ENCODE measurements around the gene FBXL17. TPM values are rescaled to one million over a fixed set of nuclear protein-coding genes. Genes with fewer than 3 reads are reported as not detected.

The FBXL17 gene
- total RNA-seq, 1 donor from 2014 or later: 17.1 TPM

DNA sequence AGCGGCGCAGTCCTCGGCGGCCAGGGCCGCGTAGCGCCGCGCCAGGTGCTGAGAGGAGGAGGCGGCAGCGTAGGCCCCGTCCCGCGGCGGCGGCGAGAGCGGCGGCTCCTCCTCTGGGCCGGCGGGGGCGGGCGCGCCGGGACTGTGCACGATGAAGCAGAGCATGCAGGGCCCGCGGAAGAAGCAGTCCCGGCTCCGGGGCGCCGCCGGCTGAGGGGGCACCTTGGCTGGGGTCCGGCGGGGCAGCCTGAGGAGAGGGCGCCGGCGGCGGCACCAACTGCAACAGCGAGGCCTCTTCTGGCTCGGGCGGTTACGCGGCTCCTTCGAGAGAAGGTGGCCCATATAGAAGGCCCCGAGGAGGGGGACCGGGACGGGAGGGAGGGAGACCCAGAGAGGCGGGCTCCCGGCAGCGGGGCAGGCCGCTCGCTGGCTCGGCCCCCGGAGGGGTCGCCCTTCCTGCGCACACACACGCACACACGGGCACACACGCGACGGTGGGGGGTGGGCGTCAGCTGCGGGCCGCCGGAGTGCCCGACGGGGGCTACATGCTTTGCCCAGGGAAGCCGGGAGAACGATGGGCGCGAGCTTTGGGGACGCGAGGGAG lies 446 bp downstream of the FBXL17 start:
- peaks cover 6% of the 10 kb centered on the region for H3K9me3 ChIP-seq
- ATAC-seq (peak; percentile 86 to 90), DNase-seq (peak; percentile 90)
- no peaks in the 10 kb centered on the region for H3K36me3 ChIP-seq
- peak overlapping the region; percentile 100 for H3K27ac ChIP-seq
- H3K27me3 ChIP-seq (ENCODE audit: low read depth): no peaks in the 10 kb centered on the region
- intact Hi-C loops (cut with DNase I): no loop called here
- H3K4me3 ChIP-seq: peak overlapping the region; percentile 88
- peaks cover 26% of the 10 kb centered on the region for H3K4me1 ChIP-seq
- TF ChIP-seq, protein P1, sequence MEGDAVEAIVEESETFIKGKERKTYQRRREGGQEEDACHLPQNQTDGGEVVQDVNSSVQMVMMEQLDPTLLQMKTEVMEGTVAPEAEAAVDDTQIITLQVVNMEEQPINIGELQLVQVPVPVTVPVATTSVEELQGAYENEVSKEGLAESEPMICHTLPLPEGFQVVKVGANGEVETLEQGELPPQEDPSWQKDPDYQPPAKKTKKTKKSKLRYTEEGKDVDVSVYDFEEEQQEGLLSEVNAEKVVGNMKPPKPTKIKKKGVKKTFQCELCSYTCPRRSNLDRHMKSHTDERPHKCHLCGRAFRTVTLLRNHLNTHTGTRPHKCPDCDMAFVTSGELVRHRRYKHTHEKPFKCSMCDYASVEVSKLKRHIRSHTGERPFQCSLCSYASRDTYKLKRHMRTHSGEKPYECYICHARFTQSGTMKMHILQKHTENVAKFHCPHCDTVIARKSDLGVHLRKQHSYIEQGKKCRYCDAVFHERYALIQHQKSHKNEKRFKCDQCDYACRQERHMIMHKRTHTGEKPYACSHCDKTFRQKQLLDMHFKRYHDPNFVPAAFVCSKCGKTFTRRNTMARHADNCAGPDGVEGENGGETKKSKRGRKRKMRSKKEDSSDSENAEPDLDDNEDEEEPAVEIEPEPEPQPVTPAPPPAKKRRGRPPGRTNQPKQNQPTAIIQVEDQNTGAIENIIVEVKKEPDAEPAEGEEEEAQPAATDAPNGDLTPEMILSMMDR (IDR thresholded peaks at IDR 0.05): no peak

DNA sequence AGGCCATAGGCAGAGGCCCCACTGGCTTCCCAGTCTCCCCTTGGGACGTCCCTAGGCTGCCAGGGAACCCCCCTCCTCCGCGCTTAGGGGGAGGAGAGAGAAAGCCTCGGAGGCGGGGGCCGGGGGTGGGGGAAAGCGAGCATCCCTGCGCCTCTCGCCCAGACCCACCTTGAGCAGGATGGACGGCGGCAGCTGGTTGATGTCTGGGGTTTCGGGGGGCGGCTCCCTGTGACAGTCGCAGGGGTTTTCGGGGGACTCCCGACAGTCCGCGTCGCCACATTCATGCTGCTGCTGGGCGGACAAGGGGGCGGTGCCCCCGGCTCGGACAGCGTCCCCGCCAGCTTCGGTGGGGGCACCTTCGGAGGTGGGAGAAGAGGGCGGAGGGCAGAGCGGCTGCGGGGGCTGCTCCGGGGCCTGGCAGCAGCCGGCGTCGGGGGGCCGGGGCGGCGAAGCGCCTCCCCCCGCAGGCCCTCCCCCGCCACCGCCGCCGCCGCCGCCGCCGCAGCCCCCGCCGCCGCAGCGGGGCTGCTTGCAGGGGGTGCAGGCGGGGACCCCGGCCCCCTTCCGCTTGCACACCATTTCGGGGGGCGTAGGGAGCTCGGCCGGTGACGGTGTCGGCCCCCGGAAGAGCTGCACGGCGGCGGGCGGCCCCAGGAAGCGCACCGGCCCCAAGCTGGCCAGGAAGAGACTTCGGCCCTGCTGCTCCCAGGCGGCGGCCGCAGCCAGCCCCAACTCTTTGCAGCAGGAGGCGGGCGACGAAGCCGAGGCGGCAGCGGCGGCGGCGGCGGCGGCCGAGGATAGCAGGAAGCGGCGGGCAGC lies 1.2 kb downstream of the FBXL17 start:
- TF ChIP-seq, protein P1 (IDR thresholded peaks at IDR 0.05): no peak

DNA sequence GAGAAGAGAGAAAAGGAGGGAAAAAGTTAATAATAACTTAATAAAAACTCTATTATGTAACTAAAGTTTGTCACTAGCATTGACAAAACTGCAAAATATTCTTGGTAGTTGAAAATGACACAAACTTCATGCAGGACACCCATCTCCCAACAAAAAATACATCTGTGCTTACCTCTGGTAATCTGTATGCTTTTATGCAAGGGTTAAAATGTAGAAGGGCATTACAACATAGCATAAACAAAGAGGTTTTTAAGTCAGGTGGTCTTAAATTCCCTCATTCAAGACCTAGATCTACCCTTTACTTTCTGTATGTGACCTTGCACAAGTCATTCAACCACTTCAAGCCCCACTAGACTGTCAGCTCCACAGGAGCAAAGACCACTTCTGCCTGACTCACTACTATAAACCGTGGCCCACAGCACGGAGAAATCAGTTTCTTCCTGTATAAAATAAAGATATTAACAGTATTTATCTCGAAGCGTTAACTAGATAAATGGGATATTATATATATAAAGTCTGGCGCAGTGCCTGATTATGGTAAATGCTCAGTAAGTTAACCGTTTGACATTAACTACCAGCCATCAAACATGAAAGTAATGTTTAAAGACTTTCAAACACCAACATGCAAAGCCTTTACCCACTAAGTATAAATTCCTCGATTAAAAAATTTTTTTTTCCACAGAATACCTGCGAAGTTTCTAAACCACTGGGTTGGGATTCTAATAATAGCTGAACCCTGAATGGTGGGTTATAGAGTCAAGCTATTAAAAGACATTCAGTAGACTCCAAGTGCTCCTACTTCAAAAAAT lies 2.0 kb downstream of the FBXL17 start:
- peak overlapping the region; percentile 100 for H3K27ac ChIP-seq
- DNase-seq (no peak), ATAC-seq (no peak)
- intact Hi-C loops (cut with DNase I): no loop called here
- TF ChIP-seq, protein P1 (IDR thresholded peaks at IDR 0.05): no peak
- H3K4me1 ChIP-seq: peaks cover 26% of the 10 kb centered on the region
- H3K27me3 ChIP-seq (ENCODE audit: low read depth): no peaks in the 10 kb centered on the region
- H3K9me3 ChIP-seq: peaks cover 21% of the 10 kb centered on the region
- H3K4me3 ChIP-seq: peak overlapping the region; percentile 88
- no peaks in the 10 kb centered on the region for H3K36me3 ChIP-seq

More for the DNA sequence above, 1.2 kb downstream of the FBXL17 start:
- ATAC-seq (peak; percentile 0 to 3), DNase-seq (peak; percentile 63)
- Histone ChIP-seq H3K27ac (peak overlapping the region; percentile 100), H3K4me1 (peaks cover 26% of the 10 kb centered on the region), H3K4me3 (peak overlapping the region; percentile 88), H3K9me3 (peaks cover 13% of the 10 kb centered on the region), H3K27me3 (ENCODE audit: low read depth) (no peaks in the 10 kb centered on the region), H3K36me3 (no peaks in the 10 kb centered on the region)
- intact Hi-C loops (cut with DNase I): no loop called here

DNA sequence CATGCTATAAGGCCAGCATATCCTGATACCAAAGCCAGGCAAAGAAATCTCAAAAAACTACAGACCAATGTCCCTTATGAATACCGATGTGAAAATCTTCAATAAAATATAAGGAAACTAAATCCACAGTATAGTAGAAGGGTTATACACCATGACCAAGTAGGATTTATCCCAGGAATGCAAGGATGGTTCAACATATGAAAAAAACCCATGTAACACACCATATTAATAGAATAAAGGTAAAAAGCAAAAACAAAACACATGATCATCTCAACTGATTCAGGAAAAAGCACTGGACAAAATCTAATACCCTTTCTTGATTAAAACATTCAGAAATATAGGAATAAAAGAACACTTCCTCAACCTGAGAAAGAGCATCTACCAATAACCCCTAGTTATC lies 6.1 kb downstream of the FBXL17 start:
- Histone ChIP-seq H3K36me3 (no peaks in the 10 kb centered on the region), H3K9me3 (peaks cover 42% of the 10 kb centered on the region), H3K27ac (no peak overlapping the region), H3K4me3 (no peak overlapping the region), H3K4me1 (peaks cover 17% of the 10 kb centered on the region), H3K27me3 (ENCODE audit: low read depth) (no peaks in the 10 kb centered on the region)
- DNase-seq (no peak), ATAC-seq (no peak)
- TF ChIP-seq, protein P1 (IDR thresholded peaks at IDR 0.05): no peak
- intact Hi-C loops (cut with DNase I): no loop called here

DNA sequence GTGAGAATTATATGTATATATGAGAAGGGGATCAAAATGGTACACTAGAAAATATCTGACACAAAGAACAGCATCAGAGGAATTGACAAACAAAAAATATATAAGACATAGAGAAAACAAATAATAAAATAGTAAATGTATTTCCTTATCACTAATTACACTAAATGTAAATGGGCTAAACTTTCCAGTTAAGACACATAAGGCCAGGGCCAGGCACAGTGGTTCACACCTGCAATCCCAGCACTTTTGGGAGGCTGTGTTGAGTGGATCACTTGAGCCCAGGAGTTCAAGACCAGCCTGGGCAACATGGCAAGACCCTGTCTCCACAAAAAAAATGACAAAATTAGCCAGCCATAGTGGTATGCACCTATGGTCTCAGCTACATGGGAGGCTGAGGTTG lies 8.5 kb downstream of the FBXL17 start:
- Histone ChIP-seq H3K4me3 (no peak overlapping the region), H3K9me3 (peaks cover 42% of the 10 kb centered on the region), H3K27ac (no peak overlapping the region), H3K4me1 (no peaks in the 10 kb centered on the region), H3K36me3 (no peaks in the 10 kb centered on the region), H3K27me3 (ENCODE audit: low read depth) (no peaks in the 10 kb centered on the region)
- ATAC-seq (no peak), DNase-seq (no peak)
- intact Hi-C loops (cut with DNase I): no loop called here
- TF ChIP-seq, protein P1 (IDR thresholded peaks at IDR 0.05): no peak

Measured in lower lobe of right lung (tissue), 2 donors.